Ascending aorta (tissue), 2 donors: ENCODE data around the gene NUCB1. TPM values are rescaled to one million over a fixed set of nuclear protein-coding genes. Genes with fewer than 3 reads are reported as not detected.
"Not testable (repeated sequence)": the region's sequence is repeated elsewhere in the genome, so short reads cannot be mapped to it uniquely, and the experiment has no call there.

ENCODE experiments used
- DNase-seq, 2 donors: peaks; one replicate each; pipeline ENCODE4 v3.0.0-alpha.2; 2019; ENCODE audit warnings: low spot score in 2 of 2
- H3K27ac ChIP-seq, 2 donors: fragments of 200-600 bp; sonication (generic); one replicate each; pipeline ENCODE4 v1.5.1; 2016 to 2017; ENCODE audit warnings: mild to moderate bottlenecking in 1 of 2
- H3K27me3 ChIP-seq: fragments of 200-600 bp; sonication (generic); one replicate; pipeline ENCODE4 v1.5.1; 2017
- H3K36me3 ChIP-seq, 2 donors: fragments of 200-600 bp; sonication (generic); one replicate each; pipeline ENCODE4 v1.5.1; 2016
- H3K4me1 ChIP-seq, 2 donors: fragments of 200-600 bp; sonication (generic); one replicate each; pipeline ENCODE4 v1.5.1; 2016 to 2017; ENCODE audit warnings: mild to moderate bottlenecking in 1 of 2
- H3K4me3 ChIP-seq, 2 donors: fragments of 200-600 bp; sonication (generic); one replicate each; pipeline ENCODE4 v1.5.1; 2016 to 2017; ENCODE audit warnings: mild to moderate bottlenecking in 1 of 2
- H3K9me3 ChIP-seq, 2 donors: fragments of 200-600 bp; sonication (generic); one replicate each; pipeline ENCODE4 v1.5.1; 2016
- CTCF ChIP-seq, 3 experiments: fragments of 200-600 bp in 2 of 3; fragments of 450-650 bp in 1 of 3; sonication (generic) in 2 of 3; IDR thresholded peaks; one replicate each; pipeline ENCODE4 v1.5.1; 2016 to 2019; ENCODE audit warnings: antibody characterized with exemption in 3 of 3, mild to moderate bottlenecking in 1 of 3, moderate library complexity in 1 of 3
- intact Hi-C: fragments of 100-400 bp; cut with DNase I; formaldehyde crosslinking; loops from one replicate; pipeline ENCODE4 v1.15.1; 2023
- total RNA-seq: library from RNA; depleted of rRNA; stranded (reverse); fragments of >200 nt; gene quantifications from one replicate; pipeline ENCODE4 v1.1.0, GENCODE V29; 2016

Gene NUCB1
- total RNA-seq, 1 donor from 2014 or later, result 505 TPM

- TF ChIP-seq CTCF (IDR thresholded peaks at IDR 0.05), result no peak
- Histone ChIP-seq H3K9me3 (no peaks in the 10 kb centered on the region), H3K4me1 (peaks cover 0 to 3% of the 10 kb centered on the region in 2 donors), H3K27me3 (no peaks in the 10 kb centered on the region), H3K4me3 (no peak overlapping the region), H3K36me3 (peaks cover 24 to 29% of the 10 kb centered on the region in 2 donors), H3K27ac (peak overlapping the region; percentile 74 to 78)
- intact Hi-C loops, result no loop called here
- no peak for DNase-seq
These were observed 25.2 kb downstream of the NUCB1 start for GRCh38 chr19:48925240-48925843.

GRCh38 chr19:48925890-48926289 lies 25.8 kb downstream of the NUCB1 start:
- DNase-seq, H3K4me1 ChIP-seq, H3K27me3 ChIP-seq, H3K9me3 ChIP-seq, H3K4me3 ChIP-seq: not testable (repeated sequence)
- peaks cover 19 to 24% of the 10 kb centered on the region in 2 donors for H3K36me3 ChIP-seq
- H3K27ac ChIP-seq, result peak overlapping the region; percentile 74 to 78
- intact Hi-C loops, result loop anchor here (2.0 kb wide), 1 partner anchor 29 kb away; the partner anchor contains the start of gene BAX

GRCh38 chr19:48926909-48927308 lies 26.8 kb downstream of the NUCB1 start:
- Histone ChIP-seq H3K27me3 (no peaks in the 10 kb centered on the region), H3K4me1 (peaks cover 0 to 3% of the 10 kb centered on the region in 2 donors), H3K9me3 (no peaks in the 10 kb centered on the region), H3K4me3 (no peak overlapping the region), H3K27ac (peak overlapping the region; percentile 74 to 78), H3K36me3 (peaks cover 9 to 13% of the 10 kb centered on the region in 2 donors)
- no peak for TF ChIP-seq CTCF (IDR thresholded peaks at IDR 0.05)
- intact Hi-C loops, result loop anchor here (1.0 to 2.0 kb wide), 2 partner anchors 26 to 28 kb away; partner anchors contain the start of gene BAX
- DNase-seq, result peak; percentile 80 to 88

- H3K4me3 ChIP-seq, DNase-seq, H3K27me3 ChIP-seq, H3K36me3 ChIP-seq, H3K9me3 ChIP-seq, H3K4me1 ChIP-seq: not testable (repeated sequence)
- intact Hi-C loops, result loop anchor here (1.0 to 2.0 kb wide), 2 partner anchors 26 to 27 kb away; partner anchors contain the start of gene BAX
- H3K27ac ChIP-seq, result peak overlapping the region in 1 of 2 donors; percentile 78
These were observed 27.6 kb downstream of the NUCB1 start for GRCh38 chr19:48927692-48928091.

GRCh38 chr19:48928164-48929025 lies 28.3 kb downstream of the NUCB1 start:
- no peaks in the 10 kb centered on the region for H3K27me3 ChIP-seq
- H3K4me3 ChIP-seq, result no peak overlapping the region
- H3K36me3 ChIP-seq, result no peaks in the 10 kb centered on the region
- no peak overlapping the region for H3K27ac ChIP-seq
- peaks cover 0 to 3% of the 10 kb centered on the region in 2 donors for H3K4me1 ChIP-seq
- no peaks in the 10 kb centered on the region for H3K9me3 ChIP-seq
- TF ChIP-seq CTCF (IDR thresholded peaks at IDR 0.05), result no peak
- intact Hi-C loops, result no loop called here
- no peak for DNase-seq

GRCh38 chr19:48933382-48933932 lies 33.3 kb downstream of the NUCB1 start, which contains the start of gene DHDH:
TSS of gene DHDH (plus strand) at chr19:48933699. CDS start at chr19:48933722, 23 bp downstream.
- no peaks in the 10 kb centered on the region for H3K9me3 ChIP-seq
- H3K27ac ChIP-seq, result no peak within 1 kb of the TSS
- no peaks in the 10 kb centered on the region for H3K4me1 ChIP-seq
- H3K36me3 ChIP-seq, result no peaks in the 10 kb centered on the region
- no peaks in the 10 kb centered on the region for H3K27me3 ChIP-seq
- intact Hi-C loops, result no loop called here
- TF ChIP-seq CTCF (IDR thresholded peaks at IDR 0.05), result no peak
- DNase-seq, result peak in 1 of 2 donors; percentile 85
- H3K4me3 ChIP-seq, result peak within 1 kb of the TSS; percentile 51 to 66
